A549 (cell line): Measurements from ENCODE around the gene WEE2.

Experiments used
- CBX2 ChIP-seq: fragments of 200-600 bp; sonication (generic); IDR thresholded peaks from 2 replicates; pipeline ENCODE4 v1.6.1; 2016; ENCODE audit warnings: low read depth, mild to moderate bottlenecking, borderline replicate concordance
- CBX8 ChIP-seq: fragments of 200-600 bp; sonication (generic); IDR thresholded peaks from 2 replicates; pipeline ENCODE4 v1.6.1; 2016
- CEBPB ChIP-seq, 2 experiments: fragments of >200 bp in 1 of 2; sonication (Bioruptor Twin) in 1 of 2; formaldehyde crosslinking in 1 of 2; IDR thresholded peaks; 2 replicates each; pipeline ENCODE4 v1.6.1; 2012 to 2016
- GATA3 ChIP-seq: IDR thresholded peaks from 2 replicates; pipeline ENCODE4 v1.6.1; 2012; ENCODE audit warnings: borderline replicate concordance
- HEYL ChIP-seq: fragments of 250-450 bp; sonication (Bioruptor Pico); IDR thresholded peaks from 2 replicates; pipeline ENCODE4 v1.8.0; 2021; ENCODE audit warnings: mild to moderate bottlenecking, moderate library complexity
- JUN ChIP-seq, 2 experiments: fragments of >200 bp; sonication (Bioruptor Twin); formaldehyde crosslinking; IDR thresholded peaks; 2 replicates in 1 of 2; 3 replicates in 1 of 2; pipeline ENCODE4 v1.6.1; 2016 to 2017
- POLR2A ChIP-seq: IDR thresholded peaks from 2 replicates; pipeline ENCODE4 v1.6.1; 2012; ENCODE audit warnings: mild to moderate bottlenecking, low read length
- RAD21 ChIP-seq, 2 experiments: fragments of >200 bp in 1 of 2; sonication (Bioruptor Twin) in 1 of 2; formaldehyde crosslinking in 1 of 2; IDR thresholded peaks in 1 of 2; conservative IDR thresholded peaks in 1 of 2; 2 replicates in 1 of 2; 3 replicates in 1 of 2; pipeline ENCODE4 v1.6.1; 2012 to 2018; ENCODE audit warnings: inconsistent platforms in 1 of 2
- SREBF2 ChIP-seq: fragments of 450-650 bp; IDR thresholded peaks from 2 replicates; pipeline ENCODE4 v1.6.1; 2014; ENCODE audit warnings: mild to moderate bottlenecking, moderate library complexity
- TF ChIP-seq, protein P1 (sequence below): fragments of >200 bp; sonication (Bioruptor Twin); formaldehyde crosslinking; IDR thresholded peaks from 3 replicates; pipeline ENCODE4 v1.5.1; 2016
- TF ChIP-seq, protein P2 (sequence below): fragments of 200-600 bp; sonication (generic); IDR thresholded peaks from 2 replicates; pipeline ENCODE4 v1.6.1; 2016; ENCODE audit warnings: antibody characterized with exemption, mild to moderate bottlenecking, moderate library complexity

DNA sequence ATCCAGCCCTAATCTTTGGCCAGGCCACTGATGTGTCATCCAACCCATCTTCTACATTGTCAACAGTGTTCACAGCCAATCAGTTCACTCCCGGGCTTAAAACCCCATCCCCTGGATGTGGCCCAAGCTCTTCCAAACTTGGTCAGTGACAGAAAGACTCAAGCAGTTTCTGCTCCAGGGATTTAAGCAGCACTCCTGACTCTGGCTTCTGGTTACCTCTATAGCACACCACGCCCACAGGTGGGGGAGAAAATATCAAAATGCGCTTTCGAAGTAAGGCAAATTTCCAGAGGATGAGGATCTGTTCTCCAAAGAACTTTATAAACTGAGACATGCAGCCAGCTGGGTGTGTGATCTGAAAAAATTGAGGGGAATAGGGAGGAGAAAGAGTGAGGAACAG, 42.1 kb upstream of the WEE2 start:
- TF ChIP-seq GATA3 (no peak), RAD21 (conservative IDR thresholded peaks at IDR 0.05 in 1 of 2, IDR thresholded peaks at IDR 0.05 in 1 of 2) (no peak), SREBF2 (no peak), CBX2 (no peak), JUN (IDR thresholded peaks at IDR 0.05) (no peak), CEBPB (IDR thresholded peaks at IDR 0.05) (no peak), POLR2A (no peak), CBX8 (no peak), HEYL (CRISPR knock-in tag) (no peak)
- TF ChIP-seq, protein P1, sequence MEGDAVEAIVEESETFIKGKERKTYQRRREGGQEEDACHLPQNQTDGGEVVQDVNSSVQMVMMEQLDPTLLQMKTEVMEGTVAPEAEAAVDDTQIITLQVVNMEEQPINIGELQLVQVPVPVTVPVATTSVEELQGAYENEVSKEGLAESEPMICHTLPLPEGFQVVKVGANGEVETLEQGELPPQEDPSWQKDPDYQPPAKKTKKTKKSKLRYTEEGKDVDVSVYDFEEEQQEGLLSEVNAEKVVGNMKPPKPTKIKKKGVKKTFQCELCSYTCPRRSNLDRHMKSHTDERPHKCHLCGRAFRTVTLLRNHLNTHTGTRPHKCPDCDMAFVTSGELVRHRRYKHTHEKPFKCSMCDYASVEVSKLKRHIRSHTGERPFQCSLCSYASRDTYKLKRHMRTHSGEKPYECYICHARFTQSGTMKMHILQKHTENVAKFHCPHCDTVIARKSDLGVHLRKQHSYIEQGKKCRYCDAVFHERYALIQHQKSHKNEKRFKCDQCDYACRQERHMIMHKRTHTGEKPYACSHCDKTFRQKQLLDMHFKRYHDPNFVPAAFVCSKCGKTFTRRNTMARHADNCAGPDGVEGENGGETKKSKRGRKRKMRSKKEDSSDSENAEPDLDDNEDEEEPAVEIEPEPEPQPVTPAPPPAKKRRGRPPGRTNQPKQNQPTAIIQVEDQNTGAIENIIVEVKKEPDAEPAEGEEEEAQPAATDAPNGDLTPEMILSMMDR, result no peak
- TF ChIP-seq, protein P2, sequence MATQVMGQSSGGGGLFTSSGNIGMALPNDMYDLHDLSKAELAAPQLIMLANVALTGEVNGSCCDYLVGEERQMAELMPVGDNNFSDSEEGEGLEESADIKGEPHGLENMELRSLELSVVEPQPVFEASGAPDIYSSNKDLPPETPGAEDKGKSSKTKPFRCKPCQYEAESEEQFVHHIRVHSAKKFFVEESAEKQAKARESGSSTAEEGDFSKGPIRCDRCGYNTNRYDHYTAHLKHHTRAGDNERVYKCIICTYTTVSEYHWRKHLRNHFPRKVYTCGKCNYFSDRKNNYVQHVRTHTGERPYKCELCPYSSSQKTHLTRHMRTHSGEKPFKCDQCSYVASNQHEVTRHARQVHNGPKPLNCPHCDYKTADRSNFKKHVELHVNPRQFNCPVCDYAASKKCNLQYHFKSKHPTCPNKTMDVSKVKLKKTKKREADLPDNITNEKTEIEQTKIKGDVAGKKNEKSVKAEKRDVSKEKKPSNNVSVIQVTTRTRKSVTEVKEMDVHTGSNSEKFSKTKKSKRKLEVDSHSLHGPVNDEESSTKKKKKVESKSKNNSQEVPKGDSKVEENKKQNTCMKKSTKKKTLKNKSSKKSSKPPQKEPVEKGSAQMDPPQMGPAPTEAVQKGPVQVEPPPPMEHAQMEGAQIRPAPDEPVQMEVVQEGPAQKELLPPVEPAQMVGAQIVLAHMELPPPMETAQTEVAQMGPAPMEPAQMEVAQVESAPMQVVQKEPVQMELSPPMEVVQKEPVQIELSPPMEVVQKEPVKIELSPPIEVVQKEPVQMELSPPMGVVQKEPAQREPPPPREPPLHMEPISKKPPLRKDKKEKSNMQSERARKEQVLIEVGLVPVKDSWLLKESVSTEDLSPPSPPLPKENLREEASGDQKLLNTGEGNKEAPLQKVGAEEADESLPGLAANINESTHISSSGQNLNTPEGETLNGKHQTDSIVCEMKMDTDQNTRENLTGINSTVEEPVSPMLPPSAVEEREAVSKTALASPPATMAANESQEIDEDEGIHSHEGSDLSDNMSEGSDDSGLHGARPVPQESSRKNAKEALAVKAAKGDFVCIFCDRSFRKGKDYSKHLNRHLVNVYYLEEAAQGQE, result no peak
